Measurements from ENCODE around the gene RIPOR1.

Gene RIPOR1

GRCh38 chr16:67537636-67538591 is 9.3 kb downstream of the RIPOR1 start:
- TF ChIP-seq SPI1 (IDR thresholded peaks at IDR 0.05; ENCODE audit: low read depth, low read length) (no peak), POLR2AphosphoS5 (IDR thresholded peaks at IDR 0.05; ENCODE audit: low read depth, low read length) (no peak), POLR2A (IDR thresholded peaks at IDR 0.05; ENCODE audit: low read depth, low read length) (no peak), PAX5 (IDR thresholded peaks at IDR 0.05; ENCODE audit: insufficient read depth, low read length, severe bottlenecking) (no peak), TAF1 (IDR thresholded peaks at IDR 0.05; ENCODE audit: low read depth, low read length) (no peak), POU2F2 (IDR thresholded peaks at IDR 0.05; ENCODE audit: low read depth, low read length) (no peak)
- DNase-seq (ENCODE audit: insufficient read length, low spot score) (peak; percentile 74), FAIRE-seq (peak; percentile 64)

- DNase-seq (ENCODE audit: insufficient read length, low spot score) (no peak), FAIRE-seq (peak; percentile 47)
- TF ChIP-seq SPI1 (IDR thresholded peaks at IDR 0.05; ENCODE audit: low read depth, low read length): no peak
- no peak for TF ChIP-seq POLR2A (IDR thresholded peaks at IDR 0.05; ENCODE audit: low read depth, low read length)
- TF ChIP-seq TAF1 (IDR thresholded peaks at IDR 0.05; ENCODE audit: low read depth, low read length): no peak
- TF ChIP-seq POLR2AphosphoS5 (IDR thresholded peaks at IDR 0.05; ENCODE audit: low read depth, low read length): no peak
- TF ChIP-seq PAX5 (IDR thresholded peaks at IDR 0.05; ENCODE audit: insufficient read depth, low read length, severe bottlenecking): no peak
- TF ChIP-seq POU2F2 (IDR thresholded peaks at IDR 0.05; ENCODE audit: low read depth, low read length): no peak
Measured at GRCh38 chr16:67538666-67539101, 10.1 kb downstream of the RIPOR1 start.

- peak; percentile 40 for FAIRE-seq
- TF ChIP-seq PAX5 (IDR thresholded peaks at IDR 0.05; ENCODE audit: insufficient read depth, low read length, severe bottlenecking) (no peak), POU2F2 (IDR thresholded peaks at IDR 0.05; ENCODE audit: low read depth, low read length) (no peak), SPI1 (IDR thresholded peaks at IDR 0.05; ENCODE audit: low read depth, low read length) (no peak), TAF1 (IDR thresholded peaks at IDR 0.05; ENCODE audit: low read depth, low read length) (no peak), POLR2AphosphoS5 (IDR thresholded peaks at IDR 0.05; ENCODE audit: low read depth, low read length) (no peak), POLR2A (IDR thresholded peaks at IDR 0.05; ENCODE audit: low read depth, low read length) (no peak)
- no peak for DNase-seq (ENCODE audit: insufficient read length, low spot score)
Measured at GRCh38 chr16:67539271-67539670, 10.6 kb downstream of the RIPOR1 start.

GRCh38 chr16:67539691-67540635 is 11.3 kb downstream of the RIPOR1 start:
- FAIRE-seq: no peak
- TF ChIP-seq POLR2AphosphoS5 (IDR thresholded peaks at IDR 0.05; ENCODE audit: low read depth, low read length): no peak
- TF ChIP-seq PAX5 (IDR thresholded peaks at IDR 0.05; ENCODE audit: insufficient read depth, low read length, severe bottlenecking): no peak
- TF ChIP-seq TAF1 (IDR thresholded peaks at IDR 0.05; ENCODE audit: low read depth, low read length): no peak
- no peak for TF ChIP-seq POU2F2 (IDR thresholded peaks at IDR 0.05; ENCODE audit: low read depth, low read length)
- no peak for TF ChIP-seq POLR2A (IDR thresholded peaks at IDR 0.05; ENCODE audit: low read depth, low read length)
- TF ChIP-seq SPI1 (IDR thresholded peaks at IDR 0.05; ENCODE audit: low read depth, low read length): no peak
- no peak for DNase-seq (ENCODE audit: insufficient read length, low spot score)

GRCh38 chr16:67540756-67541155 is 12.1 kb downstream of the RIPOR1 start:
- TF ChIP-seq TAF1 (IDR thresholded peaks at IDR 0.05; ENCODE audit: low read depth, low read length) (no peak), SPI1 (IDR thresholded peaks at IDR 0.05; ENCODE audit: low read depth, low read length) (no peak), POU2F2 (IDR thresholded peaks at IDR 0.05; ENCODE audit: low read depth, low read length) (no peak), POLR2AphosphoS5 (IDR thresholded peaks at IDR 0.05; ENCODE audit: low read depth, low read length) (no peak), PAX5 (IDR thresholded peaks at IDR 0.05; ENCODE audit: insufficient read depth, low read length, severe bottlenecking) (no peak), POLR2A (IDR thresholded peaks at IDR 0.05; ENCODE audit: low read depth, low read length) (no peak)
- FAIRE-seq: no peak
- DNase-seq (ENCODE audit: insufficient read length, low spot score): no peak

- TF ChIP-seq TAF1 (IDR thresholded peaks at IDR 0.05; ENCODE audit: low read depth, low read length) (no peak), POU2F2 (IDR thresholded peaks at IDR 0.05; ENCODE audit: low read depth, low read length) (0 out of 2 replicates have a peak, but pooled peaks have one; percentile 20)
- FAIRE-seq (no peak), DNase-seq (ENCODE audit: insufficient read length, low spot score) (no peak)
Measured at GRCh38 chr16:67541391-67542263, 13.0 kb downstream of the RIPOR1 start.

- DNase-seq (ENCODE audit: insufficient read length, low spot score): peak; percentile 91
- TF ChIP-seq POU2F2 (IDR thresholded peaks at IDR 0.05; ENCODE audit: low read depth, low read length) (0 out of 2 replicates have a peak, but pooled peaks have one; percentile 21), SPI1 (IDR thresholded peaks at IDR 0.05; ENCODE audit: low read depth, low read length) (no peak), POLR2AphosphoS5 (IDR thresholded peaks at IDR 0.05; ENCODE audit: low read depth, low read length) (0 out of 2 replicates have a peak, but pooled peaks have one; percentile 11)
- peak; percentile 93 for FAIRE-seq
Measured at GRCh38 chr16:67542464-67542863, 13.8 kb downstream of the RIPOR1 start.

GRCh38 chr16:67543036-67543435 is 14.4 kb downstream of the RIPOR1 start:
- DNase-seq (ENCODE audit: insufficient read length, low spot score): no peak
- TF ChIP-seq TAF1 (IDR thresholded peaks at IDR 0.05; ENCODE audit: low read depth, low read length): no peak
- no peak for TF ChIP-seq PAX5 (IDR thresholded peaks at IDR 0.05; ENCODE audit: insufficient read depth, low read length, severe bottlenecking)
- no peak for TF ChIP-seq POLR2A (IDR thresholded peaks at IDR 0.05; ENCODE audit: low read depth, low read length)
- TF ChIP-seq SPI1 (IDR thresholded peaks at IDR 0.05; ENCODE audit: low read depth, low read length): no peak
- TF ChIP-seq POLR2AphosphoS5 (IDR thresholded peaks at IDR 0.05; ENCODE audit: low read depth, low read length): no peak
- TF ChIP-seq POU2F2 (IDR thresholded peaks at IDR 0.05; ENCODE audit: low read depth, low read length): no peak
- FAIRE-seq: no peak
